HG03066 (cell line): ENCODE results near the gene ABCA10.
A peak's percentile ranks its signal among the peaks of the same experiment; 100 is the strongest.
"Not testable (repeated sequence)": the region's sequence is repeated elsewhere in the genome, so short reads cannot be mapped to it uniquely, and the experiment has no call there.

Source experiments
- ATAC-seq: cut with Tn5 transposase; IDR thresholded peaks from one replicate; pipeline ENCODE4 v1.9.1; 2021; ENCODE audit warnings: low read depth; ENCODE audit not compliant: unreplicated experiment

The ABCA10 gene

DNA sequence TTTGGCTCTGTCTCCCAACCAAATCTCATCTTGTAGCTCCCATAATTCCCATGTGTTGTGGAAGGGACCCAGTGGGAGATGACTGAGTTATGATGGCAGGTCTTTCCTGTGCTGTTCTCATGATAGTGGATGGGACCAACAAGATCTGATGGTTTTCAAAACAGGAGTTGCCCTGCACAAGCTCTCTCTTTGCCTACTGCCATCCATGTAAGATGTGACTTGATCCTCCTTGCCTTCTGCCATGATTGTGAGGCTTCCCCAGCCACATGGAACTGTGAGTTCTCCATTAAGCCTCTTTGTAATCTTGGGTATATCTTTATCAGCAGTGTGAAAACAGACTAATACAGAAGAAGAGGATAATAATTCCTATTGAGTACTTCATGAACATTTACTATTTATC, 60.0 kb downstream of the ABCA10 start:
- not testable (repeated sequence) for ATAC-seq

GRCh38 chr17:69166957-69167356, 61.7 kb downstream of the ABCA10 start:
- no peak for ATAC-seq

- ATAC-seq: no peak
These were observed 64.4 kb downstream of the ABCA10 start for GRCh38 chr17:69164206-69164605.

DNA sequence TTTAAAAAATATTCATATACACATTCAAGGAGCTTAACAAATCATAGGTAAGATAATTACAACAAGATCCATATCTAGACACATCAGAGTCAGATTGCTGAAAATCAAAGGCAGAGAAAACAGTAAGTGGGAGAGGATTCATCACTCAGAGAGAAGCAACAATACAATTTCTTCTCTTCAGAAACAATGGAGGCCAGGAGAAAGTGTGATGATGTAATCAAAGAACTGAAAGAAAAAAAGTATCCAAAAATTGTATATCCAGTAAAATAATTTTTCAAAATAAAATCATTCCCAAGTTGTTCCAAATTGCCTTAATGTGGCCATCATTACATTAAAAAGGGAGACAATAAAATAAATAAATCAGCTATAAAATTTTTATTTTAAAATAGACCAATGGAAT, 69.2 kb downstream of the ABCA10 start:
- no peak for ATAC-seq

GRCh38 chr17:69154267-69154666, 74.4 kb downstream of the ABCA10 start:
- no peak for ATAC-seq

GRCh38 chr17:69150333-69150732, 78.3 kb downstream of the ABCA10 start:
- no peak for ATAC-seq

DNA sequence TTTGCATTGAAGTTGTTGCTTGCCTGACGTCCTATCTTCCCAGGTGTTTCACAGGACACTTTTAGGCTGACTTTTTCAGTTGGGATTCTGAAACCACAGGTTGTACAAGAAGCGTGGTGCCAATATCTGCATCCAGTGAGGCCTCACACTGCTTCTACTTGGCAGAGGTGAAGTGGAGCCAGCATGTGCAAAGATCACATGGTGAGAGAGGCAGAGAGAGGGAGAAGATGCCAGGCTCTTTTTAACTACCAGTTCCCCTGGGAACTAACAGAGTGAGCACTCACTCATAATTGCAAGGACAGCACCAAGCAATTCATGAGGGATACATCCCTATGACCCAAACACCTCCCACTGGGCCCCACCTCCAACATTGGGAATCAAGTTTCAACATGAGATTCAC, 81.2 kb downstream of the ABCA10 start:
- no peak for ATAC-seq

- no peak for ATAC-seq
These were observed 84.0 kb downstream of the ABCA10 start for GRCh38 chr17:69144331-69145255.

DNA sequence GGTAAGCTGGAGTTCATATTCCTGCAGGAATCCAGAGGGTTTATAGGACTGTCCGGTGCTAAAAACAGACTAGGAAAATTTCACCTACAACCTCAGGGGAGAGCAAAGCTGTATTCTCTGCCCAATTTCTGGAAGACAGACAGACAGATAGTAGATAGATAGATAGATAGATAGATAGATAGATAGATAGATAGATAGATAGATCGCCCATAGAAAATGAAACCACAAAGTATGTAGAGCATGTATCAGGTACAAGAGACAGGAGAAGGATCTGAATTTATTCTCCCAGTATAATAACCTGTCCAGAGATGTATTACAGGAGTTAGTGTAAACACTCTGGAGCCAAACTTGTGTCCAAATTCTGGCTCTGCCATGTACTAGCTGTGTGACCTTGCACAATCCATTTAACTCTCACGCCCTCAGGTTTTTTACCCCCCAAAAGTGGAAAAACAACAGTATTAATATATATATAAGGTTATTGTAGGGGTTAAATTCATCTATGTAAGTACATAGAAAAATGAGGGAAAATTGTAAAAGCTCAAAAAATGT, 84.9 kb downstream of the ABCA10 start:
- ATAC-seq: no peak

GRCh38 chr17:69143151-69143550, 85.5 kb downstream of the ABCA10 start:
- ATAC-seq: no peak

DNA sequence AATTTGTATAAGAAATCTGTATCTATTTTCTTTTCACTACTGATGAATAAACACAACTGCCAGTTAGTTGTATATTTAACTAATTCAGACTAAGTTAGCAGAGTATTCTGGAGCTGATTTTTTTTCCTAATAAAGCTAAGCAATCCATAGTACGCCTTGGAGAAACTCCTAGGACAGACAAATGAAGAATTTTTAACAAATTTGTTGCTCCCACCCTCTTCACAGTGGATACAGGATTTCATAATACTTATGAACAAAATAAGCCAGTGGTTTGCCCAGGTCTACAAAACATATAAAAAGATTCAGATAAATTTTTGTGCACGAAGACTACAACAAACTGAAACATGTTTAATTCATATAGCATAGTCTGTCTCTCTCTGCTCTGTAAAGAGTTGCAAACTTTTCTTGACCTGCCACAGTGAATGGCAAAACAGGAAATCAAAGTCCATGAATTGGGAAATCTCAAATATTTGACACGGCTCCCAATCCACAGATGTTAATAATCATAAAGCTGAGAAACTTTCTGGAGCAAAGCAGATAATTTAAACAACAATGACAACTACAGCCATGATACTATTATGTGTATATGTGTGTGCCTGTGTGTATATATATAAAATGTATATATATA, 86.3 kb downstream of the ABCA10 start:
- no peak for ATAC-seq

DNA sequence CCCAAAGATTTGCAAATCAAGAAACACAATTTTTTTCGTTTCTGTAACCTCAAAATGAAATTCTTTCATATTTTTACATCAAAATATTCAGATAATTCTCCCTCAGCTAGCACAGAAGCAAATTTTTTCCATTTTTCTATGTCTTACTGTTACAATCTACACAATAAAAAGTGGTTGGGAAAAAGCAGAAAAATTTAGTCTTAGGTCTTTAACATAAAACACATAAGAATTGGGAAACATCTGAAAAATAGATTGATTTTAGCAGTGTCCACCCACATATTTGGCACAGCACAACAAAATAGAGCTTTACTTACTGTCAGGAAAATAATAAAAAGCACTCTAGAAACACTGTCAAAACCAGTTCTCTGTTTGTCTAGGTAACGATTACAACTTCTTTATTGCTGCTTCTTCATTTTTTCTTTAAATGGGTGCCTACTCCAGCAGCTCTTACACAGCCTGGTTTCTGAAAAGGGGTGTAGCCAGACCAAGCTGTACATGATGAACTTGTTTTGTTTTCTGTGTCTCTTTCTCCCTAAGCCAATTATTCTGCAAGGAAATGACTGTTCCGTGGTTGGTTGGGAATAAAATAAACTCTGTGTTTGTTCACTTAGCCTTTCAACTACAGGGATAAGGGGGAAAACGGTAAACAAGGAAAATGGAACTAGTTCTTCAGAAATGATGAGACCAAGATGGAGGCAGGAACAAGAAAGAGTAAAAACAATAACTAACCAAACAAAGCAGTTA, 87.0 kb downstream of the ABCA10 start, which contains the start of gene ABCA6:
Gene ABCA6, minus strand, starts transcription at position 465 of the 744 bp plus-strand sequence. CDS start 1,192 bp downstream, outside the sequence.
- no peak for ATAC-seq

DNA sequence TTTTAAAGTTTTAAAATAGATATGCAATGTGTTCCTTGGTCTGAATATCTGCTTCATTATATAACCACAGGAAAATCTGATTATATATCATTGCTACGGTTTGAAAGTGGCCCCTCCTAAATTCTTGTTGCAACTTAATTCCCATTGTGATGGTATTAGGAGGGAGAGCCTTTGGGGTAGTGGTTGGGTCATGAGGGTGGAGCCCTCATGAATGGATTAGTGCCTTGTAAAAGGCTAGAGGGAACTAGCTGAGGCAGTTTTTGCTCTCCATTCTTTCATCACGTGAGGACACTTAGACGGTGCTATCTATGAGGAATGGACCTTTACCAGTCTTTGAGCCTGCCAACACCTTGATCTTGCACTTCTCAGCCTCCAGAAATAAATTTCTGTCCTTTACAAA, 94.5 kb downstream of the ABCA10 start:
- no peak for ATAC-seq

- no peak for ATAC-seq
These were observed 97.9 kb downstream of the ABCA10 start for GRCh38 chr17:69130627-69131296.

DNA sequence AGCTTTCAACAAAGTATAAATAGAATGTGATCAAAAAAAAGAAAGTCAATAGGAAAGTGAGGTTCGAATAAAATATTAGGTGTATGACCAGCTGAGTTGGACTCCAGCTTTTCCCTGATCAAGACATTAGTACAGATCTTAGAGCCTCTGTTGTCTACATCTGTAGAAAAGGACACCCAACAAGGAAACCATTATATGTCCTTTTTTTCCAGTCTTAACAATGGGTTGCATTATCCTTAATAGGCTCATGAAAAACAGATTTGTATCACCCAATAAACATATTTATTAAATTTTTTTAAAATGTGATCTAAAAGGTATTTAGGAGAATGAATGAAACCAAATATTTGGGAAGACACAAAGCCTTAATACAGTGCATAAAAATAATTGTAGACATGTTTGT, 105.0 kb downstream of the ABCA10 start:
- ATAC-seq: no peak

GRCh38 chr17:69122065-69122464, 106.6 kb downstream of the ABCA10 start:
- ATAC-seq: no peak

DNA sequence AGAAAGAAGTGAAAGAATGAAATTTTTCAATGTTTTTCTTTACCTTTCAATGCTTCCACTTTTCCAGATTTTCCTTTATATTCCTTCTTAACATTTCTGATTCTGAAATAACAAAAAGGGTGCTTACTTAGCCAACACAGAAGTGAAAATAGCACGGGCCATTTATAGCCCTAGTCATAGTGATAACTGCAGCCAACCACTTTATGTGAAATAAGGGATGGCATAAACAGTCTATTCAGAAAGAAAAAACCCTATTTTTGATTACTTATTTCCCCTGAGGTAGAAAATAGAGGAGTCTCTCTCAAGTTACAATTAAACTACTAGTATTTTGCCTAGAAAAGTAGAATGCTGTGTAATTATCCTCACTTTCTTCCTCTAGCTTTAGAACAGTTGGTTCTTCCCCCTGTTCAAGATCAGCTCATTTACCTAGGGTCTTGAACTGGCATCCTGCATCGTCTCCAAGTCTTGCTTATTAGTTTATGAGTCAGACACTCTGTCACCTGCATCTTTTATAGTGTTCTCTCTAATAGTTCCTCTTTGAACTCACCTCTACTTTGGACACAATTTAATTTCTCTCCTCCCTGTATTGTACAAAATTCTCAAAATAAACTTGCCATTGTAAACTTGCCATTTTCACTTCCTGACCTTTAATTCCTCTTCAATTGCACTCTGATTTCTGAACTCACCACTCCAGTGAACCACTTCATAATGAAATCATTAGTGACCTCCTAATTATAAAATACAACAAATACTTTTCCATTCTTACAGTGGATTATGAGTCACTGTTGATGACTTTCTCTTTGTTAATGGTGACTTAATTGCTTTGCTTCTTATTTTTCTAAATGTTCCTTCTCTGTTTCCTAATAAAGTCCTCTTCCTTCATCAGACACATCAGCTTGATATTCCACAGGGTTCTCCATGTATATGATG, 110.5 kb downstream of the ABCA10 start:
- peak; percentile 35 for ATAC-seq

DNA sequence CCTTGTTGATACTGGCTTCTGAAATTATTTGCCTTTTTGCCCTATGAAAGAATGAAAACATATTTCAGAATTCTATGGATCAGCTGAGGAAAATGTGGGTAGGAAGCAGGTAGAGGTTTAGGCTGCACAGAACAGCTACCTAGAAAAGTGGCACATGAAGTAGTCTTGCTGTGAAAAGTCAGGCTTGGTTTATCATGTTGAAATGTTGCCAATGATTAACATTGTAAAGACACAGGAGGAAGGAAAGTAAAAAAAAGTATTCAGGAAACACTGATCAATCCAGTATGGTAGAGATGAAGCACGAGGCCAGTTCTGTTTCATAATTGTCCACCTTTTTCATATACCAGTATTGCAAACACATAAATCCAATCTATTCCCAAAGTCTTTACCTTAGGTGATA, 116.8 kb downstream of the ABCA10 start:
- ATAC-seq: no peak
